ENCODE data around the gene CFAP97D2. TPM values are rescaled to one million over a fixed set of nuclear protein-coding genes. Genes with fewer than 3 reads are reported as not detected.

CFAP97D2 gene
- total RNA-seq, 1 donor from 2014 or later, result not detected

GRCh38 chr13:114204894-114205293 lies 25.8 kb downstream of the CFAP97D2 start:
- no peak for DNase-seq (ENCODE audit: low spot score in 2 of 2)
- no peaks in the 10 kb centered on the region for H3K9me3 ChIP-seq
- H3K4me1 ChIP-seq, result peaks cover 0 to 3% of the 10 kb centered on the region in 2 donors
- intact Hi-C loops (cut with DNase I), result loop anchor here (5.0 kb wide), 1 partner anchor 673 kb away; no protein-coding TSS in a partner anchor
- H3K36me3 ChIP-seq, result no peaks in the 10 kb centered on the region
- no peak for TF ChIP-seq CTCF (IDR thresholded peaks at IDR 0.05)
- no peaks in the 10 kb centered on the region for H3K27me3 ChIP-seq
- H3K27ac ChIP-seq, result no peak overlapping the region
- H3K4me3 ChIP-seq, result no peak overlapping the region

- DNase-seq (ENCODE audit: low spot score in 2 of 2), result no peak
- no peak overlapping the region for H3K4me3 ChIP-seq
- no peaks in the 10 kb centered on the region for H3K4me1 ChIP-seq
- no peaks in the 10 kb centered on the region for H3K27me3 ChIP-seq
- H3K9me3 ChIP-seq, result no peaks in the 10 kb centered on the region
- H3K27ac ChIP-seq, result no peak overlapping the region
- H3K36me3 ChIP-seq, result no peaks in the 10 kb centered on the region
- no peak for TF ChIP-seq CTCF (IDR thresholded peaks at IDR 0.05)
- intact Hi-C loops (cut with DNase I), result loop anchor here (5.0 kb wide), 1 partner anchor 676 kb away; no protein-coding TSS in a partner anchor
Measured at GRCh38 chr13:114208134-114208533, 29.1 kb downstream of the CFAP97D2 start.

- H3K36me3 ChIP-seq, result no peaks in the 10 kb centered on the region
Measured at GRCh38 chr13:114211446-114212157, 32.5 kb downstream of the CFAP97D2 start.

DNA sequence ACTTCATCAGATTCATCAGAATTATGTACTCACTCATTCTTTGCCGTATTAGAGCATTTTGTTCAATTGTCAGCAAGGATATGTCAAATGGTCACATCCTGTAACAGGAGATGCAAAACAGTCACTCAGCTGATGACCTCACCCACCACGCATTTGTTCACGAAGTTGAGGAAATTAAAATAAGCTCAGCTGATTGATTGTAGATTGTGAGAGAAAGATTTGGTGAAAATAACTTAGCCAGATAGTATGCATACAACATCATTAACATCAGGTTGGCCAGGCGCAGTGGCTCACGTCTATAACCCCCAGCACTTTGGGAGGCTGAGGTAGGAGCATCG lies 33.1 kb downstream of the CFAP97D2 start:
- Histone ChIP-seq H3K27ac (no peak overlapping the region), H3K4me3 (no peak overlapping the region), H3K27me3 (no peaks in the 10 kb centered on the region), H3K36me3 (no peaks in the 10 kb centered on the region), H3K9me3 (no peaks in the 10 kb centered on the region), H3K4me1 (no peaks in the 10 kb centered on the region)
- intact Hi-C loops (cut with DNase I), result no loop called here
- DNase-seq (ENCODE audit: low spot score in 2 of 2), result no peak
- no peak for TF ChIP-seq CTCF (IDR thresholded peaks at IDR 0.05)

More at GRCh38 chr13:114211446-114212157, 32.5 kb downstream of the CFAP97D2 start:
- H3K27me3 ChIP-seq, result no peaks in the 10 kb centered on the region
- H3K4me3 ChIP-seq, result no peak overlapping the region
- TF ChIP-seq CTCF (IDR thresholded peaks at IDR 0.05), result no peak
- no peaks in the 10 kb centered on the region for H3K9me3 ChIP-seq
- intact Hi-C loops (cut with DNase I), result no loop called here
- H3K27ac ChIP-seq, result no peak overlapping the region
- DNase-seq (ENCODE audit: low spot score in 2 of 2), result no peak
- no peaks in the 10 kb centered on the region for H3K4me1 ChIP-seq

- intact Hi-C loops (cut with DNase I), result no loop called here
- no peaks in the 10 kb centered on the region for H3K9me3 ChIP-seq
- H3K4me1 ChIP-seq, result no peaks in the 10 kb centered on the region
- H3K36me3 ChIP-seq, result no peaks in the 10 kb centered on the region
- no peaks in the 10 kb centered on the region for H3K27me3 ChIP-seq
- TF ChIP-seq CTCF (IDR thresholded peaks at IDR 0.05), result no peak
- no peak for DNase-seq (ENCODE audit: low spot score in 2 of 2)
- no peak overlapping the region for H3K27ac ChIP-seq
- no peak overlapping the region for H3K4me3 ChIP-seq
Measured at GRCh38 chr13:114213980-114214379, 34.9 kb downstream of the CFAP97D2 start.

All from ascending aorta (tissue), 2 donors.